Colonic mucosa (tissue), 4 donors: ENCODE measurements around the gene ELFN2. TPM values are rescaled to one million over a fixed set of nuclear protein-coding genes. Genes with fewer than 3 reads are reported as not detected.

Experiments used
- DNase-seq: peaks from one replicate; pipeline ENCODE4 v3.0.0-alpha.2; 2020
- H3K27ac ChIP-seq: fragments of 200-600 bp; one replicate; pipeline ENCODE4 v1.8.0; 2021
- H3K27me3 ChIP-seq: fragments of 200-600 bp; one replicate; pipeline ENCODE4 v1.8.0; 2021
- H3K36me3 ChIP-seq: fragments of 200-600 bp; one replicate; pipeline ENCODE4 v1.8.0; 2021
- H3K4me1 ChIP-seq: fragments of 200-600 bp; one replicate; pipeline ENCODE4 v1.8.0; 2021; ENCODE audit warnings: mild to moderate bottlenecking
- H3K4me3 ChIP-seq: fragments of 200-600 bp; one replicate; pipeline ENCODE4 v1.8.0; 2021
- H3K9ac ChIP-seq, 2 donors: one replicate each; pipeline ENCODE4 v1.7.0; 2013; ENCODE audit warnings: control low read depth in 2 of 2, low read depth in 2 of 2, low read length in 2 of 2
- H3K9me3 ChIP-seq: fragments of 200-600 bp; one replicate; pipeline ENCODE4 v1.8.0; 2021
- intact Hi-C: fragments of 100-400 bp; cut with DNase I; formaldehyde crosslinking; loops from one replicate; pipeline ENCODE4 v1.14.1; 2022
- total RNA-seq, 2 donors: library from RNA; stranded (reverse); fragmentation: NEBNext Ultra II Directional in 1 of 2; extraction: Animal tissue kit (Norgen Biotek cat#: 25700) in 1 of 2; gene quantifications; one replicate each; pipeline ENCODE4 v1.2.1, GENCODE V29; 2021
- TF ChIP-seq, protein P1 (sequence below): fragments of 200-600 bp; IDR thresholded peaks from one replicate; pipeline ENCODE4 v1.8.0; 2022; ENCODE audit warnings: antibody characterized with exemption, mild to moderate bottlenecking
- donor health status: healthy.
- donor health status: DM: no; HTN: no; CAD: no.
- donor health status: DM: no; HTN: no; CAD: no.

ELFN2 gene
- total RNA-seq, 2 donors from 2014 or later: 0.07 to 0.21 TPM

DNA sequence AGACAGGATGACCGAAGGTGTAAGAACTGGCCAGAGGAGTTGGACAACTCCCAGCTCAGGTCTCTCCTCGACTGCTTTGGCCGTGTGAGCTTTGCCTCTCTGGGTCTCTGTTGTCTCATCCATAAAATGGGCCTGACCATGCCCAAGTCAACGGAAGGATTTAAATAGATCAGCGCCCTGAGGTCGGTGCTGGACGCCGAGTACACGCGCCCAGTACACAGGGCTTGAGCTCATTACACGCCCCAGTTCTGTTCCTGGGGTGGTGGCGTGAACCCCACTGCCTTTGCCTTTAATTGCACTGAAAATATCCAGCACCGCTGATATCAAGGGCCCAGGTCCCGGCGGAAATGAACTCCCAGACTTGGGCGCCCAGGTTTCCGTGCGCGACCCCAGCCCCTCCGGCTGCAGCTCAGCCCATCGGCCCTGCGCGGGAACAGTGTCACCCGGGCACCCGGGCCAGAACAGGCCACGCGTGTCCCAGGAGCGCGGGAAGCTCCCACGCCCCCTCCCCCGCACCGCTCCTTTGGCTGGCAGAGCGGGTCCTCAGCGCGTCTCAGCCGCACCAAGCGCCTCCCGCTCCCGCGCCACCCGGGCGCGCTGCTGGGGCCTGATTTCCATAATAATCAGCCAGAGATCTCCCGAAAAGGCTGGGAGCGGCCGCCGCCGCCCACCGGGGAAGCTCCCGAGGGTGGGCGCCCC, 102.8 kb downstream of the ELFN2 start:
- DNase-seq: no peak
- TF ChIP-seq, protein P1, sequence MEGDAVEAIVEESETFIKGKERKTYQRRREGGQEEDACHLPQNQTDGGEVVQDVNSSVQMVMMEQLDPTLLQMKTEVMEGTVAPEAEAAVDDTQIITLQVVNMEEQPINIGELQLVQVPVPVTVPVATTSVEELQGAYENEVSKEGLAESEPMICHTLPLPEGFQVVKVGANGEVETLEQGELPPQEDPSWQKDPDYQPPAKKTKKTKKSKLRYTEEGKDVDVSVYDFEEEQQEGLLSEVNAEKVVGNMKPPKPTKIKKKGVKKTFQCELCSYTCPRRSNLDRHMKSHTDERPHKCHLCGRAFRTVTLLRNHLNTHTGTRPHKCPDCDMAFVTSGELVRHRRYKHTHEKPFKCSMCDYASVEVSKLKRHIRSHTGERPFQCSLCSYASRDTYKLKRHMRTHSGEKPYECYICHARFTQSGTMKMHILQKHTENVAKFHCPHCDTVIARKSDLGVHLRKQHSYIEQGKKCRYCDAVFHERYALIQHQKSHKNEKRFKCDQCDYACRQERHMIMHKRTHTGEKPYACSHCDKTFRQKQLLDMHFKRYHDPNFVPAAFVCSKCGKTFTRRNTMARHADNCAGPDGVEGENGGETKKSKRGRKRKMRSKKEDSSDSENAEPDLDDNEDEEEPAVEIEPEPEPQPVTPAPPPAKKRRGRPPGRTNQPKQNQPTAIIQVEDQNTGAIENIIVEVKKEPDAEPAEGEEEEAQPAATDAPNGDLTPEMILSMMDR: no peak
- Histone ChIP-seq H3K36me3 (no peaks in the 10 kb centered on the region), H3K4me1 (no peaks in the 10 kb centered on the region), H3K9ac (no peak overlapping the region), H3K9me3 (no peaks in the 10 kb centered on the region), H3K4me3 (peak overlapping the region; percentile 15), H3K27ac (no peak overlapping the region), H3K27me3 (peaks cover 19% of the 10 kb centered on the region)
- intact Hi-C loops: no loop called here

DNA sequence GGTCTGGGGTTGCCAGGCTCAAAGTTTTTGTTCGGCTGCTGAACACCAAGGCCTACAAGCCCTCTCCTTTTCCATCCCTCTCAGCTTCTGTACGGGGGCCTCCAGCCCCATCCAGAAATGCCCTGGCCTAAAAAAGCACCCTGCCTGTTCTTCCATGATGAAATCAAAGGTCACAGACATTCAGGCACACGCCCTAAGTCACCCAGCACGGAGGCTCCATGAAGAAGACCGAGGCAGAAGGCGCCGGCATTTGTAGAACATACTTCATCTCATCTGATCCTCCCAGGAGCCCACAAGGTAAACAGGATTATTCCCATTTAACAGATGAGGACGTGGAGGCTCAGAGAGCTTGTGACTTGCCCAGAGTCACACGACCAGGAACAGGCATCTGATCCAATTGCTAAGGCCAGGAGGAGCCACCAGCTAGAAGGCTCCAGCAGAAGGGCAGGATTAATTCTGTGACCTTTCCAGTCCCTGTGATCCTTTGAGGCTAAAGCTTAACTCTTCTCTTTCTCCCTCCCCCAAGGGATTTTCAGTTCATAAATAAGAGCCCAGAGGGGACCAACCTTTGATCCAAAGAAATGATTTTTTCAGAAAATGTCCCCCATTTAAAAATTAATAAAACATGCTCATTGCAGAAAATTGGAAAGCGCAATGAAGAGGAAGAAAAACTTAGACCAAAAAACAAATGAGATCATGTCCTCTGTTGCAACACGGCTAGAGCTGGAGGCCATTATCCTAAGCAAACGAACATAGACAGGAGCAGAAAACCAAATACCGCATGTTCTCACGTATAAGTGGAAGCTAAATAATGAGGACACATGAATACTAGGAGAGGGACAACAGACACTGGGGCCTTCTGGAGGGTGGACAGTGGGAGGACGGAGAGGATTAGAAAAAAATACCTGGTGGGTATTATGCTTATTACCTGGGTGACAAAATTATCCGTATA, 106.3 kb downstream of the ELFN2 start:
- H3K27me3 ChIP-seq: peaks cover 19% of the 10 kb centered on the region

DNA sequence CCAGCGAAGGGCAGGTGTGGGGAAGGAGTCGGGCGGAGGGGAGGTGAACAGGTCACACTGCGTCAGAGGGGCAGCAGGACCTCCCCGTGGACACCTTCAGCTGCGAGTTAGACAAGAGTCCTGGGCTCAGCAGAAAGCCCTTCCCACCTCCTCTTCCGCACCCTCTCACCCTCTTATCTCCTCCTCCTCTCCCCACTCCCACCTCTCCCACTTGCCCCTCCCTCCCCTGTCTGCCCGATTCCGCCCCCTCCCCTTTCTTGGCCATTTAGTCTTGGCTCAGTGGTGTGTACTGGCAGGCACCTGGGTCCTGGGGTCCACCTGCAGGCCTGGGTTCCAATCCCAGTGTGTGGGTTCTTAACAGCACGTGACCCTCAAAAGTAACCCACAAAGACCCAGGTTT, 107.8 kb downstream of the ELFN2 start:
- DNase-seq: no peak
- TF ChIP-seq, protein P1: no peak
- Histone ChIP-seq H3K36me3 (no peaks in the 10 kb centered on the region), H3K9ac (no peak overlapping the region), H3K4me1 (no peaks in the 10 kb centered on the region), H3K27ac (no peak overlapping the region), H3K27me3 (peaks cover 4% of the 10 kb centered on the region), H3K9me3 (no peaks in the 10 kb centered on the region), H3K4me3 (no peak overlapping the region)
- intact Hi-C loops: no loop called here

More for the DNA sequence above, 106.3 kb downstream of the ELFN2 start:
- no peaks in the 10 kb centered on the region for H3K4me1 ChIP-seq
- no peaks in the 10 kb centered on the region for H3K36me3 ChIP-seq
- no peak overlapping the region for H3K9ac ChIP-seq
- H3K9me3 ChIP-seq: no peaks in the 10 kb centered on the region
- DNase-seq: no peak
- H3K4me3 ChIP-seq: no peak overlapping the region
- no peak overlapping the region for H3K27ac ChIP-seq
- intact Hi-C loops: no loop called here
- TF ChIP-seq, protein P1: no peak

DNA sequence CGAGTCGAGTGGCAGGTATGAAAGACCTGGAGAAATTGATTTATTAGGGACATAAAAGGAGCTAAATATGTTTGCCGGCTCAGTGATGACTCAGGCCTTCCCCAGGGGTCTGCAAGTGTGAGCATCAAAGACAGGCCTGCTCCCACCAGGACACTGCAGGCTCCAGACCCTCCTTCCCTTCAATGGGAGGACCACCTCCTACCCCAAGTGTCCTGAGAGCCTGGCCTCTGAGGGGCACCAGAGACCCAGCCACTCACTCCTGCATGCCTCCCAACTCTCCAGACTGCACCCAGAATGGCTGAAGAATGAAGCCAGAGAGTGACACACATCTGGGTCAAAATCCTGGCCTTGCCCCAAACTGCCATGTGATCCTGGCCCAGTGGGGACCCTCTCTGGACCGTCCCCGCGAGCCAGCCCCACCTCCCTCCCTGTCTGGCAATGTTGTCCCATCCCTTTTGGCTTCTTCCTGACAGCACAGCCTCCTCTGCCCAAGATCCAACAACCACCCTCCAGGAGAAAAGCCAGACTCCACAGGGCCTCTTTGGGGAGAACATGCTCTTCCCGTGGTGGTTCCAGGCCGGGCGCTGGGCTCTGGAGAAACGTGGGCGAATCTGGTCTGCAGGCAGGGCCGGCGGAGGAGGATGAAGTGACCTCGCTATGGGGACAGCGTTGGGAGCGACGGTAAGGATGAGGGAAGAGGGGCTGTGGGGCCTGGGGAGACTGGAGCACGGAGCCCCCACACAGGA, 108.7 kb downstream of the ELFN2 start:
- no peak overlapping the region for H3K9ac ChIP-seq

More for the DNA sequence above, 108.7 kb downstream of the ELFN2 start:
- Histone ChIP-seq H3K36me3 (no peaks in the 10 kb centered on the region), H3K4me1 (no peaks in the 10 kb centered on the region), H3K4me3 (no peak overlapping the region), H3K9me3 (no peaks in the 10 kb centered on the region), H3K27me3 (no peaks in the 10 kb centered on the region), H3K27ac (no peak overlapping the region)
- intact Hi-C loops: no loop called here
- no peak for DNase-seq
- TF ChIP-seq, protein P1: no peak

Other genes with a start within 250 kb of the ELFN2 start
- 10 to 100 TPM in 1 of 2 donors, 1 to 10 TPM in 1; 9.3 to 16.7 TPM for gene C1QTNF6, start 239.2 kb downstream of the ELFN2 start, total RNA-seq
- gene SSTR3, start 215.0 kb downstream of the ELFN2 start, total RNA-seq: under 1 TPM in 1 of 2 donors, not detected in 1; 0.12 TPM
- gene RAC2, start 183.2 kb downstream of the ELFN2 start, total RNA-seq: 10 to 100 TPM; 27.4 to 27.6 TPM
- 1 to 10 TPM; 3.0 to 7.4 TPM for gene CYTH4, start 145.0 kb downstream of the ELFN2 start, total RNA-seq
- 10 to 100 TPM in 1 of 2 donors, 1 to 10 TPM in 1; 6.5 to 10.7 TPM for gene MFNG, start 58.9 kb upstream of the ELFN2 start, total RNA-seq
- 10 to 100 TPM; 59.3 to 60.5 TPM for gene CARD10, start 91.9 kb upstream of the ELFN2 start, total RNA-seq
- 10 to 100 TPM; 66.1 to 97.0 TPM for gene CDC42EP1, start 133.0 kb upstream of the ELFN2 start, total RNA-seq
- 100 to 1,000 TPM; 118 to 160 TPM for gene LGALS2, start 152.6 kb upstream of the ELFN2 start, total RNA-seq
- 10 to 100 TPM; 45.7 to 90.2 TPM for gene GGA1, start 181.4 kb upstream of the ELFN2 start, total RNA-seq
- gene SH3BP1, start 212.2 kb upstream of the ELFN2 start, total RNA-seq: 100 to 1,000 TPM in 1 of 2 donors, 10 to 100 TPM in 1; 91.8 to 125 TPM
- gene PDXP, start 231.2 kb upstream of the ELFN2 start, total RNA-seq: 10 to 100 TPM; 24.5 to 34.0 TPM
- 100 to 1,000 TPM in 1 of 2 donors, 10 to 100 TPM in 1; 83.3 to 222 TPM for gene LGALS1, start 248.2 kb upstream of the ELFN2 start, total RNA-seq